Mammary epithelial cell (primary cell): Measurements from ENCODE around the gene SH3TC2.

Source experiments
- EZH2 ChIP-seq: IDR thresholded peaks from 2 replicates; pipeline ENCODE4 v1.6.1; 2012; ENCODE audit warnings: low read length, inconsistent platforms, borderline replicate concordance
- TF ChIP-seq, protein P1 (sequence below), 2 donors: IDR thresholded peaks in 1 of 2; conservative IDR thresholded peaks in 1 of 2; 2 replicates each; pipeline ENCODE4 v1.5.1; 2011 to 2012; ENCODE audit warnings: inconsistent platforms in 2 of 2, low read length in 2 of 2, mild to moderate bottlenecking in 2 of 2, control low read depth in 1 of 2, low read depth in 1 of 2; ENCODE audit not compliant: insufficient read depth in 1 of 2; ENCODE audit errors: extremely low read depth in 1 of 2

- TF ChIP-seq, protein P1, sequence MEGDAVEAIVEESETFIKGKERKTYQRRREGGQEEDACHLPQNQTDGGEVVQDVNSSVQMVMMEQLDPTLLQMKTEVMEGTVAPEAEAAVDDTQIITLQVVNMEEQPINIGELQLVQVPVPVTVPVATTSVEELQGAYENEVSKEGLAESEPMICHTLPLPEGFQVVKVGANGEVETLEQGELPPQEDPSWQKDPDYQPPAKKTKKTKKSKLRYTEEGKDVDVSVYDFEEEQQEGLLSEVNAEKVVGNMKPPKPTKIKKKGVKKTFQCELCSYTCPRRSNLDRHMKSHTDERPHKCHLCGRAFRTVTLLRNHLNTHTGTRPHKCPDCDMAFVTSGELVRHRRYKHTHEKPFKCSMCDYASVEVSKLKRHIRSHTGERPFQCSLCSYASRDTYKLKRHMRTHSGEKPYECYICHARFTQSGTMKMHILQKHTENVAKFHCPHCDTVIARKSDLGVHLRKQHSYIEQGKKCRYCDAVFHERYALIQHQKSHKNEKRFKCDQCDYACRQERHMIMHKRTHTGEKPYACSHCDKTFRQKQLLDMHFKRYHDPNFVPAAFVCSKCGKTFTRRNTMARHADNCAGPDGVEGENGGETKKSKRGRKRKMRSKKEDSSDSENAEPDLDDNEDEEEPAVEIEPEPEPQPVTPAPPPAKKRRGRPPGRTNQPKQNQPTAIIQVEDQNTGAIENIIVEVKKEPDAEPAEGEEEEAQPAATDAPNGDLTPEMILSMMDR (conservative IDR thresholded peaks at IDR 0.05 in 1 of 2, IDR thresholded peaks at IDR 0.05 in 1 of 2; ENCODE audit: extremely low read depth in 1 of 2, insufficient read depth in 1 of 2, low read depth in 1 of 2, low read length in 2 of 2): no peak
- TF ChIP-seq EZH2: no peak
Observed at GRCh38 chr5:149048811-149049210, 14.1 kb downstream of the SH3TC2 start.
